Activated CD8-positive, alpha-beta memory T cell treated with anti-CD3 and anti-CD28 coated beads, Interleukin-2, amount 50 U/mL, for 4 hours (primary cell): Measurements from ENCODE around the gene SPATA13.

Source experiments
- DNase-seq: peaks from one replicate; pipeline ENCODE4 v3.0.0-alpha.2; 2020

Gene SPATA13

GRCh38 chr13:24168979-24169378 lies 8.5 kb downstream of the SPATA13 start:
- DNase-seq: no peak

- DNase-seq: no peak
These were observed 11.6 kb downstream of the SPATA13 start for GRCh38 chr13:24172071-24172470.

- no peak for DNase-seq
These were observed 13.3 kb downstream of the SPATA13 start for GRCh38 chr13:24173795-24174194.

- DNase-seq: no peak
These were observed 15.3 kb downstream of the SPATA13 start for GRCh38 chr13:24175847-24176246.

GRCh38 chr13:24176351-24177101 lies 16.0 kb downstream of the SPATA13 start:
- no peak for DNase-seq

- DNase-seq: no peak
These were observed 18.4 kb downstream of the SPATA13 start for GRCh38 chr13:24178847-24179485.

- no peak for DNase-seq
These were observed 18.9 kb downstream of the SPATA13 start for GRCh38 chr13:24179486-24179850.

GRCh38 chr13:24180750-24181377 lies 20.3 kb downstream of the SPATA13 start:
- DNase-seq: no peak

- no peak for DNase-seq
These were observed 21.6 kb downstream of the SPATA13 start for GRCh38 chr13:24181991-24182702.

- no peak for DNase-seq
These were observed 22.2 kb downstream of the SPATA13 start for GRCh38 chr13:24182703-24183081.

GRCh38 chr13:24183741-24184182 lies 23.2 kb downstream of the SPATA13 start:
- DNase-seq: no peak

GRCh38 chr13:24184265-24184841 lies 23.8 kb downstream of the SPATA13 start:
- DNase-seq: no peak

GRCh38 chr13:24184882-24185281 lies 24.4 kb downstream of the SPATA13 start:
- DNase-seq: no peak

- no peak for DNase-seq
These were observed 25.2 kb downstream of the SPATA13 start for GRCh38 chr13:24185591-24186232.

- no peak for DNase-seq
These were observed 26.7 kb downstream of the SPATA13 start for GRCh38 chr13:24187185-24187584.

GRCh38 chr13:24192057-24192810 lies 31.7 kb downstream of the SPATA13 start:
- no peak for DNase-seq

- DNase-seq: no peak
These were observed 32.3 kb downstream of the SPATA13 start for GRCh38 chr13:24192811-24193162.

GRCh38 chr13:24194447-24194846 lies 33.9 kb downstream of the SPATA13 start:
- no peak for DNase-seq

- no peak for DNase-seq
These were observed 35.1 kb downstream of the SPATA13 start for GRCh38 chr13:24195626-24196025.

- DNase-seq: no peak
These were observed 36.2 kb downstream of the SPATA13 start for GRCh38 chr13:24196593-24197197.

- no peak for DNase-seq
These were observed 38.5 kb downstream of the SPATA13 start for GRCh38 chr13:24199016-24199415.

- DNase-seq: no peak
These were observed 41.7 kb downstream of the SPATA13 start for GRCh38 chr13:24202215-24202614.
